Activated T-cell treated with anti-CD3 and anti-CD28 coated beads for 24 hours (primary cell): ENCODE results near the gene MAD1L1.
"Not testable (repeated sequence)": the region's sequence is repeated elsewhere in the genome, so short reads cannot be mapped to it uniquely, and the experiment has no call there.

ENCODE experiments used
- DNase-seq: peaks from one replicate; pipeline ENCODE4 v3.0.0-alpha.2; 2020; ENCODE audit warnings: low read depth

The MAD1L1 gene

GRCh38 chr7:1850111-1850975 lies 382.4 kb downstream of the MAD1L1 start:
- no peak for DNase-seq

- DNase-seq = no peak
Measured at GRCh38 chr7:1849351-1850041, 383.2 kb downstream of the MAD1L1 start.

GRCh38 chr7:1848911-1849311 lies 383.8 kb downstream of the MAD1L1 start:
- DNase-seq = no peak

GRCh38 chr7:1848013-1848640 lies 384.6 kb downstream of the MAD1L1 start:
- DNase-seq = no peak

- DNase-seq = no peak
Measured at GRCh38 chr7:1847260-1848001, 385.3 kb downstream of the MAD1L1 start.

DNA sequence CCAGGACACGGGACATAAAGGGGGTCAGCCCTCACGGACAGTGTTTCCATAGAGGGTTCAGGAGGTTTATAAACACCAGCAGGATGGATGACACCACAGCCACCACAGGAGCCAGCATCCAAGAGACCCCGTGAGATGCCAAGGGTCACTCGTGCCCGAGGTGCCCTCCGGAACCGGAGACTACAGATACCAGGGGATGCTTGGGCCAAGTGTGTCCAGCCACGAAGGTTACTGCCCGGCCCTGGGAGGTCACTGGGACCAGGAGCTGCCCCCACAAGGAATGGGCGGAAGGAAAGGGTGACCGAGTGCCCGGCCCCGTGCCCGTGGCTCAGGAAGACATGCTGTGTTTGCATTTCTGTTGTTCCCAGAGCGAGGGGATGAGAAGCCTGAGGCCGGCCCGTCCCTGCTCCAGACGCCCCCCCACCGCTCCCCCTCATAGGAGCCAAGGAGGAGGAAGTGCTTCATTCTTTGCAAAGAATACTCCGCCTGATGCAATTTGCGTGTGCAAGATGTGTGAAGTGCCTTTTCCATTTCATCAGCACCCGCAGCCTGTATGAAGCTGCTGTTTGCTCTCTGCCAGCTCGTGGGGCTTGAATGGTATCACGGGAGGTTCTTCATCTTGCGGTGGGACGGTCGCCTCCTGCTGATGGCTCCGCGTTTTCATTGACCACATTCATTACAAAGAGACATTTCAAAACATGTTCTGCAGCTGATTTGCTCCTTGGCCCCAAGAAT lies 386.2 kb downstream of the MAD1L1 start:
- DNase-seq = no peak

GRCh38 chr7:1845536-1846311 lies 387.0 kb downstream of the MAD1L1 start:
- no peak for DNase-seq

- no peak for DNase-seq
Measured at GRCh38 chr7:1844951-1845390, 387.8 kb downstream of the MAD1L1 start.

- DNase-seq = no peak
Measured at GRCh38 chr7:1844336-1844950, 388.3 kb downstream of the MAD1L1 start.

GRCh38 chr7:1843921-1844335 lies 388.8 kb downstream of the MAD1L1 start:
- no peak for DNase-seq

- DNase-seq = no peak
Measured at GRCh38 chr7:1843271-1843861, 389.4 kb downstream of the MAD1L1 start.

- DNase-seq = no peak
Measured at GRCh38 chr7:1842321-1843221, 390.2 kb downstream of the MAD1L1 start.

DNA sequence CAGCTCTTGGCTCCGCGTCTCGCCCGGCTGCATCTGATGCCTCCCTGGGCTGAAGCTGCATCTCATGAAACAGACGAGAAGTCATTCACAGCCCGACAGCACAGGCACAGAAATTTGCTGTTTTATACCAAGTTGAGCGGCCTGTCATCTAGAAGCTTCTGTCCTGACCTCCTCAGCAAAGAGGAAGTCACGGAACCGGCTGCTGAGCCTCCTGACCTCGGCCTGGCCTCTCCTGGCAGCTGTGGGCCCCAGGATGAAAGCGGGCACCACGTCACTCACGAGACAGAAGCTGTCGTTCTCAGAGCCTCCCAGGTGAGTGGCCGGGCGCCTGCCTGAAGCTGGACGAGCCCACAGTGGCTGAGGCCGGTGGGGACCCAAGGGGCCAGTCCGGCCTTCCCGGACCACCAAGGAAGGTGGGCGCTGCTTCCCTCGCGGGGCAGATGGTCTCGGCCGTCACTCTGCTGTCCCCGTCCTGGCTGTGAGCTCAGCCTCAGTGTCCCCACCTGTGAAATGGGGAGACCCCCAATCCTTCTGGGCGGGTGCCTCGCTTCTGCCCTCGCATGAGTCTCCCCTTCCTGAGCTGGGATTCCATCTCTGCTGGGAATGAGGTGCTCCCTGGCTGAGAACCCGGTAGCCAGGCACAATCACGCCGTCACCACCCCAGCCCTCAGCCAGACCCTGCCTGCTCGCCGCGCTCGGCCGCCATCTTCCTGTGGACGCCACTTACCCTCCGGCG lies 391.3 kb downstream of the MAD1L1 start:
- not testable (repeated sequence) for DNase-seq

DNA sequence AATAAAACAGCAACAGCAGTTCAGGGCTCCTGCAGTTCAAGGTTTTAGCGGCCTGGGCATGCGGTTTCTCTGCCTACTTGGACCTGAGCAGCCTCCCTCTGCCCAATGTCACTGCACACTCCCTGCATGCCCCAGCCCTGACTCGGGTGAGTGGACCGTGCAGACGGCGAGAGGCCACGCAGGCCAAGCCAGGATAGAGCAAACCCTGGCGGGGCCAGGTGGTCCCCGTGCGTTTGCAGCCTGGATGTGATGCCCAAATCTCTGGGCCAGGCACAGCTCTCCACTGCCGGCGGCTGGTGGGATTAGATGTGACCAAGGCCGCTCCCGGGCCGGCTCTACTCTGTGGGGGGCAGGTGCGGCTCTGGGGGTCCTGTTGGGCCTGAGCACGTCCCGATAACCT lies 392.0 kb downstream of the MAD1L1 start:
- DNase-seq = not testable (repeated sequence)

DNA sequence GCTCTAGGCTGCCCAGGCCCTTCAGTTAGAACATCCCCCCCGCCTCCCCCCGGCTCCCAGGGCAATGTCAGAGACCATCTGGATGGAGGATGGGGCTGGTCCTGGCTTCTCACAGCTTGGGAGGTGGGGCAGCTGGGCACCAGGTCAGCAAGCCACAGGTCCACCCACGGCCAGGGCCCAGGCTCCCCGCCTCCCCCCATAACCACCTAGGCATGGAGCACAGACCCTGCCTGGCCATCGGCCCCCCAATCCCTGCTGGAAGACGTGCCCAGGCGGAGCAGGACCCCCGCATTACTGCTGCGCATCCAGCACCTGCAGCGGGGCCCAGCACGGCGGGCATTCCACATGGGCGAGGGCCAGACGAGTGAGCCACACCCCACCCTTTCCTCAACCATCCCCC lies 393.0 kb downstream of the MAD1L1 start:
- no peak for DNase-seq

- not testable (repeated sequence) for DNase-seq
Measured at GRCh38 chr7:1838911-1839531, 393.7 kb downstream of the MAD1L1 start.

GRCh38 chr7:1838544-1838872 lies 394.2 kb downstream of the MAD1L1 start:
- DNase-seq = not testable (repeated sequence)
